Erythroblast (primary cell): ENCODE data around the gene RCAN3.

ENCODE experiments used
- GATA1 ChIP-seq: IDR thresholded peaks from 2 replicates; pipeline ENCODE4 v1.6.1; 2011; ENCODE audit warnings: low read depth, mild to moderate bottlenecking, control low read depth, low read length, moderate library complexity
- POLR2A ChIP-seq: IDR thresholded peaks from 2 replicates; pipeline ENCODE4 v1.6.1; 2011; ENCODE audit warnings: mild to moderate bottlenecking, low read length

DNA sequence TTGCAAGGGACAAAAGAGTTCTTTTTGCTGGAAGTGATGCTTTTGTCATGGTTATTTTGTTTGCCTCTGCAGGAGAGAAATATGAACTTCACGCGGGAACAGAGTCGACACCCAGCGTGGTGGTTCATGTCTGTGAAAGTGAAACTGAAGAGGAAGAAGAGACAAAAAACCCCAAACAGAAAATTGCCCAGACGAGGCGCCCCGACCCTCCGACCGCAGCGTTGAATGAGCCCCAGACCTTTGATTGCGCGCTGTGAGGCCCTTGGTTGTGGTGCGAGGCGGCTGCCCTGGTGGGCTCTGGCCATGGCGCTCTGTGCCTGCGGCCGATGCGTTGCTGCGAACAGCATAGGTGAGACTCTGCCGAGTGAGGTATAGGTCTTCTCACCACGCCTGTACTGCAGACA is 32.4 kb downstream of the RCAN3 start:
- no peak for TF ChIP-seq POLR2A
- TF ChIP-seq GATA1 = no peak
